SK-N-SH treated with all-trans-retinoic acid at 6 μM for 48 hours (cell line): ENCODE results near the gene ANKS1A.

Source experiments
- ATAC-seq: fragments of 200-7000 bp; cut with Tn5 transposase; 3 replicates; pipeline ENCODE4 v1.9.1; 2020; ENCODE audit warnings: mild to moderate bottlenecking, moderate library complexity
- ARNTL ChIP-seq: fragments of 450-650 bp; formaldehyde crosslinking; IDR thresholded peaks from 2 replicates; pipeline ENCODE4 v1.5.0; 2020; ENCODE audit warnings: low read depth, mild to moderate bottlenecking, moderate library complexity, borderline replicate concordance
- BACH2 ChIP-seq: fragments of 250-450 bp; sonication (Bioruptor Pico); IDR thresholded peaks from 2 replicates; pipeline ENCODE4 v1.9.0; 2021; ENCODE audit warnings: mild to moderate bottlenecking, borderline replicate concordance
- CSDC2 ChIP-seq: fragments of 250-450 bp; sonication (Bioruptor Pico); IDR thresholded peaks from 2 replicates; pipeline ENCODE4 v1.5.0; 2020; ENCODE audit warnings: mild to moderate bottlenecking, moderate library complexity
- ESRRG ChIP-seq: fragments of 250-450 bp; sonication (Bioruptor Pico); IDR thresholded peaks from 2 replicates; pipeline ENCODE4 v1.6.1; 2021; ENCODE audit warnings: mild to moderate bottlenecking
- GLIS3 ChIP-seq: fragments of 250-450 bp; sonication (Bioruptor Pico); IDR thresholded peaks from 2 replicates; pipeline ENCODE4 v1.5.0; 2020; ENCODE audit warnings: mild to moderate bottlenecking, moderate library complexity
- ISL1 ChIP-seq: fragments of 250-450 bp; sonication (Bioruptor Pico); IDR thresholded peaks from 2 replicates; pipeline ENCODE4 v2.1.2; 2022; ENCODE audit warnings: mild to moderate bottlenecking, moderate library complexity
- OSR1 ChIP-seq: fragments of 250-450 bp; sonication (Bioruptor Pico); IDR thresholded peaks from 2 replicates; pipeline ENCODE4 v1.8.0; 2022; ENCODE audit warnings: moderate library complexity, mild to moderate bottlenecking, inconsistent platforms
- PPARA ChIP-seq: fragments of 250-450 bp; sonication (Bioruptor Pico); IDR thresholded peaks from 2 replicates; pipeline ENCODE4 v1.5.0; 2020; ENCODE audit warnings: mild to moderate bottlenecking, borderline replicate concordance
- RARB ChIP-seq: fragments of 250-450 bp; sonication (Bioruptor Pico); IDR thresholded peaks from 2 replicates; pipeline ENCODE4 v1.8.0; 2021; ENCODE audit warnings: mild to moderate bottlenecking, moderate library complexity
- SNAI2 ChIP-seq: fragments of 250-450 bp; sonication (Bioruptor Pico); IDR thresholded peaks from 2 replicates; pipeline ENCODE4 v1.5.0; 2020; ENCODE audit warnings: mild to moderate bottlenecking, moderate library complexity
- TCF4 ChIP-seq: fragments of 250-450 bp; sonication (Bioruptor Pico); IDR thresholded peaks from 2 replicates; pipeline ENCODE4 v1.8.0; 2021; ENCODE audit warnings: mild to moderate bottlenecking, moderate library complexity, borderline replicate concordance
- TOX ChIP-seq: fragments of 250-450 bp; sonication (Bioruptor Pico); IDR thresholded peaks from 2 replicates; pipeline ENCODE4 v1.8.0; 2021; ENCODE audit warnings: mild to moderate bottlenecking, moderate library complexity, borderline replicate concordance
- ZC3H10 ChIP-seq: fragments of 250-450 bp; sonication (Bioruptor Pico); IDR thresholded peaks from 2 replicates; pipeline ENCODE4 v1.5.1; 2021; ENCODE audit warnings: mild to moderate bottlenecking, moderate library complexity
- ZFP3 ChIP-seq: fragments of 250-450 bp; sonication (Bioruptor Pico); IDR thresholded peaks from 2 replicates; pipeline ENCODE4 v1.5.0; 2020; ENCODE audit warnings: mild to moderate bottlenecking, moderate library complexity
- ZFP30 ChIP-seq: fragments of 450-650 bp; formaldehyde crosslinking; IDR thresholded peaks from 2 replicates; pipeline ENCODE4 v1.5.0; 2022; ENCODE audit warnings: mild to moderate bottlenecking, moderate library complexity
- ZNF565 ChIP-seq: fragments of 450-650 bp; formaldehyde crosslinking; conservative IDR thresholded peaks from 2 replicates; pipeline ENCODE4 v1.5.0; 2020; ENCODE audit warnings: low read depth, mild to moderate bottlenecking, moderate library complexity
- ZNF70 ChIP-seq: fragments of 450-650 bp; formaldehyde crosslinking; IDR thresholded peaks from 2 replicates; pipeline ENCODE4 v1.5.0; 2020; ENCODE audit warnings: mild to moderate bottlenecking, moderate library complexity
- ZNF8 ChIP-seq: fragments of 450-650 bp; formaldehyde crosslinking; IDR thresholded peaks from 2 replicates; pipeline ENCODE4 v1.5.0; 2020; ENCODE audit warnings: mild to moderate bottlenecking, moderate library complexity
- TF ChIP-seq, protein P1 (sequence below): fragments of 250-450 bp; sonication (Bioruptor Pico); IDR thresholded peaks from 2 replicates; pipeline ENCODE4 v1.8.0; 2020; ENCODE audit warnings: mild to moderate bottlenecking, moderate library complexity, borderline replicate concordance
- TF ChIP-seq, protein P2 (sequence below): fragments of 250-450 bp; sonication (Bioruptor Pico); IDR thresholded peaks from 2 replicates; pipeline ENCODE4 v1.5.0; 2020; ENCODE audit warnings: mild to moderate bottlenecking, moderate library complexity
- TF ChIP-seq, protein P3 (sequence below): fragments of 250-450 bp; sonication (Bioruptor Pico); IDR thresholded peaks from 2 replicates; pipeline ENCODE4 v1.5.1; 2021; ENCODE audit warnings: mild to moderate bottlenecking, moderate library complexity
- TF ChIP-seq, protein P4 (sequence below): fragments of 250-450 bp; sonication (Bioruptor Pico); IDR thresholded peaks from 2 replicates; pipeline ENCODE4 v1.5.1; 2020; ENCODE audit warnings: low read depth, mild to moderate bottlenecking, moderate library complexity
- TF ChIP-seq, protein P5 (sequence below): fragments of 250-450 bp; sonication (Bioruptor Pico); IDR thresholded peaks from 2 replicates; pipeline ENCODE4 v1.8.0; 2021; ENCODE audit warnings: low read depth, mild to moderate bottlenecking, moderate library complexity, borderline replicate concordance

The ANKS1A gene

DNA sequence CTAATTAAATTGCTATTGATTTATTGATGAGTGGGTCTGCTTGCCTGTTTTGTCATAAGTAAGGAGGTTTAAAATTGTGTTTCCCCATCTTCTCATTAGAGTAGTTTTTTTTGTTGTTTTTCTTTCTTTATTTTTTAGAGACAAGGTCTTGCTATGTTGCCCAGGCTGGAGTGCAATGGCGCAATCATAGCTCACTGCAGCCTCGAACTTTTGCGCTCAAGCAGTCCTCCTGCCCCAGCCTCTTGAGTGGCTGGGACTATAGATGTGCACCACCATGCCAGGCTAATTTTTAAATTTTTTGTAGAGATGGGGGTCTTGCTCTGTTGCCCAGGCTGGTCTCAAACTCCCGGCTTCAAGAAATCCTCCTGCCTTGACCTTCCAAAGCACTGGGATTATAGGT, 31.0 kb downstream of the ANKS1A start:
- no peak for ATAC-seq
- TF ChIP-seq, protein P1, sequence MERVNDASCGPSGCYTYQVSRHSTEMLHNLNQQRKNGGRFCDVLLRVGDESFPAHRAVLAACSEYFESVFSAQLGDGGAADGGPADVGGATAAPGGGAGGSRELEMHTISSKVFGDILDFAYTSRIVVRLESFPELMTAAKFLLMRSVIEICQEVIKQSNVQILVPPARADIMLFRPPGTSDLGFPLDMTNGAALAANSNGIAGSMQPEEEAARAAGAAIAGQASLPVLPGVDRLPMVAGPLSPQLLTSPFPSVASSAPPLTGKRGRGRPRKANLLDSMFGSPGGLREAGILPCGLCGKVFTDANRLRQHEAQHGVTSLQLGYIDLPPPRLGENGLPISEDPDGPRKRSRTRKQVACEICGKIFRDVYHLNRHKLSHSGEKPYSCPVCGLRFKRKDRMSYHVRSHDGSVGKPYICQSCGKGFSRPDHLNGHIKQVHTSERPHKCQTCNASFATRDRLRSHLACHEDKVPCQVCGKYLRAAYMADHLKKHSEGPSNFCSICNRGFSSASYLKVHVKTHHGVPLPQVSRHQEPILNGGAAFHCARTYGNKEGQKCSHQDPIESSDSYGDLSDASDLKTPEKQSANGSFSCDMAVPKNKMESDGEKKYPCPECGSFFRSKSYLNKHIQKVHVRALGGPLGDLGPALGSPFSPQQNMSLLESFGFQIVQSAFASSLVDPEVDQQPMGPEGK = no peak
- TF ChIP-seq ZNF70 (CRISPR knock-in tag) = no peak
- TF ChIP-seq ZC3H10 (CRISPR knock-in tag) = no peak
- no peak for TF ChIP-seq OSR1 (CRISPR knock-in tag)
- no peak for TF ChIP-seq ZNF8 (CRISPR knock-in tag)
- TF ChIP-seq PPARA (CRISPR knock-in tag) = no peak
- TF ChIP-seq SNAI2 (CRISPR knock-in tag) = no peak
- TF ChIP-seq RARB (CRISPR knock-in tag) = no peak
- no peak for TF ChIP-seq GLIS3 (CRISPR knock-in tag)
- TF ChIP-seq ARNTL = no peak
- no peak for TF ChIP-seq ZFP3 (CRISPR knock-in tag)
- no peak for TF ChIP-seq BACH2

DNA sequence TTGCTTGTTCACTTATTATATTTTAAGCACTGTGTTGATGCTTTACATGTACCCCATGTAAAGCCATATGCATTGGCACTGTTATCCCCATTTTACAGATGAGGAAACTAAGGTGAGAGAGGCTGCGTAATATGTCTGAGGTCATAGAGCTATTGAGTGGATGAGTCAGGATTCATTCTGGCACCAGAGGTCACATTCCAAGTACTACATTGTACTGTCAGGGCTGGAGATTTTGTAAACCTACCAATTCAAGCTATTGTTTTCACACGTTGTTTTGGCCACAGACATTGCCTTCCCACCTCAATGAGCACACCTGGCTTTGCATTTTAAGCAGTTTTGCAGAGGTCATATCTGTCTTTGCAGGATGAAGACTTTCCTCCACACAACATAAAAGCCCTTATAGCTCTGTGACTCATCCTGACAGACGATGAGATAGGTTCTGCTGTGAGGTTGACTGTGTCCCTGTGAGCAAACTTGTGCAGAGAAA, 33.2 kb downstream of the ANKS1A start:
- ATAC-seq = peak; percentile 87
- TF ChIP-seq, protein P2, sequence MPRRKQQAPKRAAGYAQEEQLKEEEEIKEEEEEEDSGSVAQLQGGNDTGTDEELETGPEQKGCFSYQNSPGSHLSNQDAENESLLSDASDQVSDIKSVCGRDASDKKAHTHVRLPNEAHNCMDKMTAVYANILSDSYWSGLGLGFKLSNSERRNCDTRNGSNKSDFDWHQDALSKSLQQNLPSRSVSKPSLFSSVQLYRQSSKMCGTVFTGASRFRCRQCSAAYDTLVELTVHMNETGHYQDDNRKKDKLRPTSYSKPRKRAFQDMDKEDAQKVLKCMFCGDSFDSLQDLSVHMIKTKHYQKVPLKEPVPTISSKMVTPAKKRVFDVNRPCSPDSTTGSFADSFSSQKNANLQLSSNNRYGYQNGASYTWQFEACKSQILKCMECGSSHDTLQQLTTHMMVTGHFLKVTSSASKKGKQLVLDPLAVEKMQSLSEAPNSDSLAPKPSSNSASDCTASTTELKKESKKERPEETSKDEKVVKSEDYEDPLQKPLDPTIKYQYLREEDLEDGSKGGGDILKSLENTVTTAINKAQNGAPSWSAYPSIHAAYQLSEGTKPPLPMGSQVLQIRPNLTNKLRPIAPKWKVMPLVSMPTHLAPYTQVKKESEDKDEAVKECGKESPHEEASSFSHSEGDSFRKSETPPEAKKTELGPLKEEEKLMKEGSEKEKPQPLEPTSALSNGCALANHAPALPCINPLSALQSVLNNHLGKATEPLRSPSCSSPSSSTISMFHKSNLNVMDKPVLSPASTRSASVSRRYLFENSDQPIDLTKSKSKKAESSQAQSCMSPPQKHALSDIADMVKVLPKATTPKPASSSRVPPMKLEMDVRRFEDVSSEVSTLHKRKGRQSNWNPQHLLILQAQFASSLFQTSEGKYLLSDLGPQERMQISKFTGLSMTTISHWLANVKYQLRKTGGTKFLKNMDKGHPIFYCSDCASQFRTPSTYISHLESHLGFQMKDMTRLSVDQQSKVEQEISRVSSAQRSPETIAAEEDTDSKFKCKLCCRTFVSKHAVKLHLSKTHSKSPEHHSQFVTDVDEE (CRISPR knock-in tag) = no peak
- TF ChIP-seq ISL1 (no peak), ARNTL (no peak), TOX (no peak), ZNF8 (CRISPR knock-in tag) (no peak)

DNA sequence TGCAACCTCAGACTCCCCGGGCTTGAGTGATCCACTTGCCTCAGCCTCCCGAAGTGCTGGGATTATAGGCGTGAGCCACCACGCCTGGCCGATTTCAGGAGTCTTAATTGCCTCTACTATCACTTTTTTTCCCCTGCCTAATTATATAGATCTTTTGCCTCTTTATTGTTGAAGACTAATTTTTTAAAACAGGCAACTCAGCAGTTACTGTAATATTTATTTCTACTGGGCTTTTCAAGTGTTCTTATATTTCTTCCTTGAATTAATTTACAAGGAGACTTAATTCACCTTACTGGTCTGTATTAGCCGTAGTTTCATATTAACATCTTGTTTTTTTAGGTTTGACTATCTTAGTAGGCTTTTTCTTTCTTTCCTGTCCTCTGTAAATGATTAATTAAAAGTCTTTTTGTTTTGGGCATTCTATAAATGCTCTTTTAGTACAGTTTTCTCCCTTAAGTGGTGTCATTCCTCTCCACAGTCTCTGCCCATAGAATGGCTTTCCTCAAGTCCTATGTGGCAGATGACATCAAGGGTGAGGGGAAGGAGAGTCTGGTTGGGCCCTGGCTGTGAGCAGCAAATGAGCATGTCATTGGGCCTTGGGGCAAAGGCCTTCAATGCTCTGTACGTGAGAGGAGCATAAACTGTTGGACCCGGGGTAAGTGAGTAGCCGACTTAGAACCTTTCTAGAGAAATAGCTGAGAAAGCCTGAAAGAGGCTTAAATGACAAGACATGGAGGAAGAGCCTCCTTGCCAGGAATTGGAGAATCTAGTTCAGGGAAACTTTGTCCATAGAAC, 36.0 kb downstream of the ANKS1A start:
- no peak for ATAC-seq
- no peak for TF ChIP-seq PPARA (CRISPR knock-in tag)
- TF ChIP-seq, protein P3, sequence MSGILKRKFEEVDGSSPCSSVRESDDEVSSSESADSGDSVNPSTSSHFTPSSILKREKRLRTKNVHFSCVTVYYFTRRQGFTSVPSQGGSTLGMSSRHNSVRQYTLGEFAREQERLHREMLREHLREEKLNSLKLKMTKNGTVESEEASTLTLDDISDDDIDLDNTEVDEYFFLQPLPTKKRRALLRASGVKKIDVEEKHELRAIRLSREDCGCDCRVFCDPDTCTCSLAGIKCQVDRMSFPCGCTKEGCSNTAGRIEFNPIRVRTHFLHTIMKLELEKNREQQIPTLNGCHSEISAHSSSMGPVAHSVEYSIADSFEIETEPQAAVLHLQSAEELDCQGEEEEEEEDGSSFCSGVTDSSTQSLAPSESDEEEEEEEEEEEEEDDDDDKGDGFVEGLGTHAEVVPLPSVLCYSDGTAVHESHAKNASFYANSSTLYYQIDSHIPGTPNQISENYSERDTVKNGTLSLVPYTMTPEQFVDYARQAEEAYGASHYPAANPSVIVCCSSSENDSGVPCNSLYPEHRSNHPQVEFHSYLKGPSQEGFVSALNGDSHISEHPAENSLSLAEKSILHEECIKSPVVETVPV (CRISPR knock-in tag) = no peak
- no peak for TF ChIP-seq ZFP3 (CRISPR knock-in tag)
- TF ChIP-seq CSDC2 = no peak
- TF ChIP-seq TCF4 (CRISPR knock-in tag) = no peak
- TF ChIP-seq ZFP30 (CRISPR knock-in tag) = no peak
- TF ChIP-seq, protein P4, sequence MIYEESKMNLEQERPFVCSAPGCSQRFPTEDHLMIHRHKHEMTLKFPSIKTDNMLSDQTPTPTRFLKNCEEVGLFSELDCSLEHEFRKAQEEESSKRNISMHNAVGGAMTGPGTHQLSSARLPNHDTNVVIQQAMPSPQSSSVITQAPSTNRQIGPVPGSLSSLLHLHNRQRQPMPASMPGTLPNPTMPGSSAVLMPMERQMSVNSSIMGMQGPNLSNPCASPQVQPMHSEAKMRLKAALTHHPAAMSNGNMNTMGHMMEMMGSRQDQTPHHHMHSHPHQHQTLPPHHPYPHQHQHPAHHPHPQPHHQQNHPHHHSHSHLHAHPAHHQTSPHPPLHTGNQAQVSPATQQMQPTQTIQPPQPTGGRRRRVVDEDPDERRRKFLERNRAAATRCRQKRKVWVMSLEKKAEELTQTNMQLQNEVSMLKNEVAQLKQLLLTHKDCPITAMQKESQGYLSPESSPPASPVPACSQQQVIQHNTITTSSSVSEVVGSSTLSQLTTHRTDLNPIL = no peak
- no peak for TF ChIP-seq TOX

DNA sequence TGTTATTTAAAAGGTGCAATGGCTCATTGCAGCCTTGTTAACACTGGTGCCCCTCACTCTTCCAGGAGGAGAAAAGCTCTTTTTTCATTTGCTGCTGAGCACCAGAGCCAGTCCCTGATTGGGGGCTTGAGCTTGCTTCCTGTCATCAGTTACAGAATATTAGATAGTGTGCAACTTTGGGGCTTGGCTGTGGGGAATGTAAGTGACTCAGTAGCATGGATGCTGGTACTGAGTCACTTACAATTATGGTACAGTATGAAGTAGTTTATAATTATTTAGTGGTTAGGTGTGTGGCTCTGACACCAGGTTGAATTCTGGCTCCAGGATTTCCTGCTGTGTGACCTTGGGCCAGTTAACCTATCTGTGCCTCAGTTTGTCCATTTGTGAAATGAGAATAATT, 37.6 kb downstream of the ANKS1A start:
- ATAC-seq = peak; percentile 55
- TF ChIP-seq PPARA (CRISPR knock-in tag) (no peak), OSR1 (CRISPR knock-in tag) (no peak), SNAI2 (CRISPR knock-in tag) (no peak), TOX (no peak), ESRRG (CRISPR knock-in tag) (no peak), ZC3H10 (CRISPR knock-in tag) (no peak), ZFP3 (CRISPR knock-in tag) (no peak), BACH2 (no peak), ZNF70 (CRISPR knock-in tag) (no peak), CSDC2 (no peak), ZFP30 (CRISPR knock-in tag) (no peak), ARNTL (no peak), ZNF565 (no peak)
- TF ChIP-seq, protein P3 (CRISPR knock-in tag) = no peak
- TF ChIP-seq, protein P5, sequence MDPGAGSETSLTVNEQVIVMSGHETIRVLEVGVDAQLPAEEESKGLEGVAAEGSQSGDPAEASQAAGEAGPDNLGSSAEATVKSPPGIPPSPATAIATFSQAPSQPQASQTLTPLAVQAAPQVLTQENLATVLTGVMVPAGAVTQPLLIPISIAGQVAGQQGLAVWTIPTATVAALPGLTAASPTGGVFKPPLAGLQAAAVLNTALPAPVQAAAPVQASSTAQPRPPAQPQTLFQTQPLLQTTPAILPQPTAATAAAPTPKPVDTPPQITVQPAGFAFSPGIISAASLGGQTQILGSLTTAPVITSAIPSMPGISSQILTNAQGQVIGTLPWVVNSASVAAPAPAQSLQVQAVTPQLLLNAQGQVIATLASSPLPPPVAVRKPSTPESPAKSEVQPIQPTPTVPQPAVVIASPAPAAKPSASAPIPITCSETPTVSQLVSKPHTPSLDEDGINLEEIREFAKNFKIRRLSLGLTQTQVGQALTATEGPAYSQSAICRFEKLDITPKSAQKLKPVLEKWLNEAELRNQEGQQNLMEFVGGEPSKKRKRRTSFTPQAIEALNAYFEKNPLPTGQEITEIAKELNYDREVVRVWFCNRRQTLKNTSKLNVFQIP (CRISPR knock-in tag) = no peak
- TF ChIP-seq, protein P4 = no peak
